Mesenteric fat pad (tissue), 1 donor: ENCODE data around the gene RHCG. TPM values are rescaled to one million over a fixed set of nuclear protein-coding genes. Genes with fewer than 3 reads are reported as not detected.
"Not testable (repeated sequence)": the region's sequence is repeated elsewhere in the genome, so short reads cannot be mapped to it uniquely, and the experiment has no call there.

Experiments
- DNase-seq: peaks from one replicate; pipeline ENCODE4 v3.0.0-alpha.2; 2020; ENCODE audit warnings: low spot score
- total RNA-seq: library from RNA; stranded (reverse); fragmentation: NEBNext Ultra II Directional; extraction: Animal tissue kit (Norgen Biotek cat#: 25700); gene quantifications from one replicate; pipeline ENCODE4 v1.2.1, GENCODE V29; 2021
- donor health status: DM: yes; HTN: yes; CAD: no.

RHCG gene
- total RNA-seq, 1 donor from 2014 or later, result 5.7 TPM

GRCh38 chr15:89479173-89479572 lies 17.2 kb downstream of the RHCG start:
- DNase-seq, result no peak

- DNase-seq, result no peak
Observed at GRCh38 chr15:89477411-89478242, 18.8 kb downstream of the RHCG start.

GRCh38 chr15:89475661-89476060 lies 20.7 kb downstream of the RHCG start:
- DNase-seq, result no peak

- no peak for DNase-seq
Observed at GRCh38 chr15:89472785-89473256, 23.6 kb downstream of the RHCG start.

GRCh38 chr15:89469426-89470096 lies 26.8 kb downstream of the RHCG start:
- no peak for DNase-seq

GRCh38 chr15:89468813-89469212 lies 27.6 kb downstream of the RHCG start:
- DNase-seq, result not testable (repeated sequence)

GRCh38 chr15:89463113-89463512 lies 33.3 kb downstream of the RHCG start:
- DNase-seq, result no peak

- no peak for DNase-seq
Observed at GRCh38 chr15:89462198-89462912, 34.0 kb downstream of the RHCG start.

GRCh38 chr15:89461386-89461785 lies 35.0 kb downstream of the RHCG start:
- no peak for DNase-seq

GRCh38 chr15:89460048-89460447 lies 36.3 kb downstream of the RHCG start:
- DNase-seq, result no peak

- DNase-seq, result no peak
Observed at GRCh38 chr15:89459271-89460038, 36.9 kb downstream of the RHCG start.

GRCh38 chr15:89458440-89458839 lies 37.9 kb downstream of the RHCG start:
- DNase-seq, result no peak

GRCh38 chr15:89457086-89457485 lies 39.3 kb downstream of the RHCG start:
- DNase-seq, result no peak

- DNase-seq, result no peak
Observed at GRCh38 chr15:89455535-89455934, 40.8 kb downstream of the RHCG start.

- DNase-seq, result no peak
Observed at GRCh38 chr15:89452330-89452836, 44.0 kb downstream of the RHCG start.

GRCh38 chr15:89451846-89452245 lies 44.5 kb downstream of the RHCG start:
- DNase-seq, result no peak

- DNase-seq, result no peak
Observed at GRCh38 chr15:89450076-89451006, 46.0 kb downstream of the RHCG start.

GRCh38 chr15:89448825-89449224 lies 47.6 kb downstream of the RHCG start:
- DNase-seq, result no peak

GRCh38 chr15:89447676-89448075 lies 48.7 kb downstream of the RHCG start:
- no peak for DNase-seq
